Breast epithelium (tissue), 3 donors: ENCODE results near the gene CCN6.

Experiments used
- POLR2AphosphoS5 ChIP-seq, 3 donors: sonication (generic); formaldehyde crosslinking; IDR thresholded peaks; one replicate each; pipeline ENCODE4 v1.6.1; 2017; ENCODE audit warnings: antibody characterized with exemption in 3 of 3
- TF ChIP-seq, protein P1 (sequence below), 3 donors: fragments of 450-650 bp; IDR thresholded peaks; one replicate each; pipeline ENCODE4 v1.5.1; 2016 to 2017; ENCODE audit warnings: antibody characterized with exemption in 3 of 3, mild to moderate bottlenecking in 3 of 3, moderate library complexity in 3 of 3

DNA sequence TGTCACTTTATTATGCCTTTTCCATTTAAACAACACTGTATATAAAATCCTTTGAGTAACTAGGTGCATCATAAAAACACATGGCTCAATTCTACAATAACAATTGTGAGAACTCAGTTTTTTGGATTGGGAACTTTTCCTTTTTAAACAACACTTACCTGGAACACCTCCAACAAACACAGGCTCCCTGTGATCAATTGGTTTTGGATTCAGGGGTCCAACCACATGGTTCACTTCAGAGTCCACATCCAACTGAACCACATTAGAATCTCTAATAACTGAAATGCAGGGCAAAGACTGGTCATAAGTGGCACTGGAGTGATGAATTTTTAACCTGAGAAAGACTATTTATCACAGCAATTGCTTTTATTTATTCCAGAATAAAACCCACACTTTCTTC, 60.0 kb downstream of the CCN6 start:
- TF ChIP-seq POLR2AphosphoS5 (IDR thresholded peaks at IDR 0.05): no peak
- TF ChIP-seq, protein P1, sequence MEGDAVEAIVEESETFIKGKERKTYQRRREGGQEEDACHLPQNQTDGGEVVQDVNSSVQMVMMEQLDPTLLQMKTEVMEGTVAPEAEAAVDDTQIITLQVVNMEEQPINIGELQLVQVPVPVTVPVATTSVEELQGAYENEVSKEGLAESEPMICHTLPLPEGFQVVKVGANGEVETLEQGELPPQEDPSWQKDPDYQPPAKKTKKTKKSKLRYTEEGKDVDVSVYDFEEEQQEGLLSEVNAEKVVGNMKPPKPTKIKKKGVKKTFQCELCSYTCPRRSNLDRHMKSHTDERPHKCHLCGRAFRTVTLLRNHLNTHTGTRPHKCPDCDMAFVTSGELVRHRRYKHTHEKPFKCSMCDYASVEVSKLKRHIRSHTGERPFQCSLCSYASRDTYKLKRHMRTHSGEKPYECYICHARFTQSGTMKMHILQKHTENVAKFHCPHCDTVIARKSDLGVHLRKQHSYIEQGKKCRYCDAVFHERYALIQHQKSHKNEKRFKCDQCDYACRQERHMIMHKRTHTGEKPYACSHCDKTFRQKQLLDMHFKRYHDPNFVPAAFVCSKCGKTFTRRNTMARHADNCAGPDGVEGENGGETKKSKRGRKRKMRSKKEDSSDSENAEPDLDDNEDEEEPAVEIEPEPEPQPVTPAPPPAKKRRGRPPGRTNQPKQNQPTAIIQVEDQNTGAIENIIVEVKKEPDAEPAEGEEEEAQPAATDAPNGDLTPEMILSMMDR (IDR thresholded peaks at IDR 0.05): no peak
